Measurements from ENCODE around the gene SEC22A.

Gene SEC22A

GRCh38 chr3:123279121-123279520 lies 77.4 kb downstream of the SEC22A start:
- H3K4me1 ChIP-seq, result no peaks in the 10 kb centered on the region
- H3K36me3 ChIP-seq, result no peaks in the 10 kb centered on the region
- TF ChIP-seq Cebpa-rat (IDR thresholded peaks at IDR 0.05), result no peak
- H3K9ac ChIP-seq, result no peak overlapping the region
- peaks cover 0 to 19% (median 0%) of the 10 kb centered on the region in 11 experiments; a peak in 2 of 22 replicates for H4K20me1 ChIP-seq
- no peak overlapping the region for H3K4me2 ChIP-seq
- no peaks in the 10 kb centered on the region for H3K27me3 ChIP-seq
- no peak overlapping the region for H3K27ac ChIP-seq
- no peaks in the 10 kb centered on the region; a peak in 1 of 22 replicates for H3K9me3 ChIP-seq (replicated peaks in 1 of 11)
- no peak overlapping the region for H3K4me3 ChIP-seq

- Histone ChIP-seq H4K20me1 (peaks cover 0 to 39% (median 0%) of the 10 kb centered on the region in 11 experiments; a peak in 7 of 22 replicates), H3K9ac (no peak overlapping the region), H3K4me2 (no peak overlapping the region), H3K9me3 (replicated peaks in 1 of 11) (no peaks in the 10 kb centered on the region; a peak in 1 of 22 replicates), H3K27me3 (no peaks in the 10 kb centered on the region), H3K27ac (no peak overlapping the region), H3K4me3 (no peak overlapping the region), H3K36me3 (no peaks in the 10 kb centered on the region), H3K4me1 (peaks cover 0 to 8% (median 4%) of the 10 kb centered on the region in 10 experiments; a peak in 6 of 20 replicates)
- no peak for TF ChIP-seq Cebpa-rat (IDR thresholded peaks at IDR 0.05)
Measured at GRCh38 chr3:123281406-123281805, 79.7 kb downstream of the SEC22A start.

GRCh38 chr3:123281929-123282328 lies 80.2 kb downstream of the SEC22A start:
- H3K27ac ChIP-seq, result no peak overlapping the region
- H3K9me3 ChIP-seq (replicated peaks in 1 of 11), result no peaks in the 10 kb centered on the region; a peak in 1 of 22 replicates
- no peak for TF ChIP-seq Cebpa-rat (IDR thresholded peaks at IDR 0.05)
- peaks cover 0 to 44% (median 3%) of the 10 kb centered on the region in 11 experiments; a peak in 7 of 22 replicates for H4K20me1 ChIP-seq
- H3K36me3 ChIP-seq, result no peaks in the 10 kb centered on the region
- H3K4me2 ChIP-seq, result no peak overlapping the region
- H3K4me1 ChIP-seq, result peaks cover 0 to 12% (median 5%) of the 10 kb centered on the region in 10 experiments; a peak in 6 of 20 replicates
- H3K9ac ChIP-seq, result no peak overlapping the region
- no peak overlapping the region for H3K4me3 ChIP-seq
- no peaks in the 10 kb centered on the region for H3K27me3 ChIP-seq

GRCh38 chr3:123282461-123282860 lies 80.7 kb downstream of the SEC22A start:
- no peak overlapping the region for H3K27ac ChIP-seq
- no peak overlapping the region for H3K9ac ChIP-seq
- peaks cover 0 to 17% (median 9%) of the 10 kb centered on the region in 10 experiments; a peak in 13 of 20 replicates for H3K4me1 ChIP-seq
- H3K4me3 ChIP-seq, result no peak overlapping the region
- no peak overlapping the region for H3K4me2 ChIP-seq
- H3K27me3 ChIP-seq, result no peaks in the 10 kb centered on the region
- H3K36me3 ChIP-seq, result no peaks in the 10 kb centered on the region
- H4K20me1 ChIP-seq, result peaks cover 0 to 49% (median 3%) of the 10 kb centered on the region in 11 experiments; a peak in 9 of 22 replicates
- H3K9me3 ChIP-seq (replicated peaks in 1 of 11), result no peaks in the 10 kb centered on the region; a peak in 1 of 22 replicates
- TF ChIP-seq Cebpa-rat (IDR thresholded peaks at IDR 0.05), result no peak

- no peak overlapping the region for H3K4me3 ChIP-seq
- no peak overlapping the region for H3K4me2 ChIP-seq
- H4K20me1 ChIP-seq, result peaks cover 0 to 52% (median 5%) of the 10 kb centered on the region in 11 experiments; a peak in 9 of 22 replicates
- peaks cover 0 to 23% (median 15%) of the 10 kb centered on the region in 10 experiments; a peak in 13 of 20 replicates for H3K4me1 ChIP-seq
- H3K27ac ChIP-seq, result no peak overlapping the region
- H3K36me3 ChIP-seq, result no peaks in the 10 kb centered on the region
- no peak for TF ChIP-seq Cebpa-rat (IDR thresholded peaks at IDR 0.05)
- H3K27me3 ChIP-seq, result no peaks in the 10 kb centered on the region
- H3K9ac ChIP-seq, result no peak overlapping the region
- H3K9me3 ChIP-seq (replicated peaks in 1 of 11), result no peaks in the 10 kb centered on the region; a peak in 1 of 22 replicates
Measured at GRCh38 chr3:123283074-123283473, 81.3 kb downstream of the SEC22A start.

- TF ChIP-seq Cebpa-rat (IDR thresholded peaks at IDR 0.05), result no peak
Measured at GRCh38 chr3:123283657-123284398, 82.1 kb downstream of the SEC22A start.

GRCh38 chr3:123284399-123285010 lies 82.8 kb downstream of the SEC22A start:
- no peak overlapping the region for H3K9ac ChIP-seq
- H3K27me3 ChIP-seq, result no peaks in the 10 kb centered on the region
- H3K4me1 ChIP-seq, result peaks cover 0 to 28% (median 15%) of the 10 kb centered on the region in 10 experiments; a peak in 13 of 20 replicates

More at GRCh38 chr3:123283657-123284398, 82.1 kb downstream of the SEC22A start:
- Histone ChIP-seq H3K9me3 (replicated peaks in 1 of 11) (no peaks in the 10 kb centered on the region; a peak in 1 of 22 replicates), H3K36me3 (no peaks in the 10 kb centered on the region), H3K27me3 (no peaks in the 10 kb centered on the region), H4K20me1 (peaks cover 0 to 52% (median 5%) of the 10 kb centered on the region in 11 experiments; a peak in 9 of 22 replicates), H3K27ac (no peak overlapping the region), H3K9ac (no peak overlapping the region), H3K4me3 (no peak overlapping the region), H3K4me1 (peaks cover 0 to 28% (median 15%) of the 10 kb centered on the region in 10 experiments; a peak in 13 of 20 replicates), H3K4me2 (no peak overlapping the region)

GRCh38 chr3:123285066-123285465 lies 83.3 kb downstream of the SEC22A start:
- H3K4me3 ChIP-seq, result no peak overlapping the region
- TF ChIP-seq Cebpa-rat (IDR thresholded peaks at IDR 0.05), result no peak
- H3K9me3 ChIP-seq (replicated peaks in 1 of 11), result no peaks in the 10 kb centered on the region
- H3K9ac ChIP-seq, result no peak overlapping the region
- H3K4me1 ChIP-seq, result peaks cover 0 to 28% (median 15%) of the 10 kb centered on the region in 10 experiments; a peak in 13 of 20 replicates
- H3K27ac ChIP-seq, result no peak overlapping the region
- H3K27me3 ChIP-seq, result no peaks in the 10 kb centered on the region
- no peaks in the 10 kb centered on the region for H3K36me3 ChIP-seq
- peaks cover 0 to 52% (median 5%) of the 10 kb centered on the region in 11 experiments; a peak in 9 of 22 replicates for H4K20me1 ChIP-seq
- no peak overlapping the region for H3K4me2 ChIP-seq

More at GRCh38 chr3:123284399-123285010, 82.8 kb downstream of the SEC22A start:
- Histone ChIP-seq H3K4me2 (no peak overlapping the region), H4K20me1 (peaks cover 0 to 52% (median 5%) of the 10 kb centered on the region in 11 experiments; a peak in 9 of 22 replicates), H3K9me3 (replicated peaks in 1 of 11) (no peaks in the 10 kb centered on the region; a peak in 1 of 22 replicates), H3K4me3 (no peak overlapping the region), H3K27ac (no peak overlapping the region), H3K36me3 (no peaks in the 10 kb centered on the region)
- TF ChIP-seq Cebpa-rat (IDR thresholded peaks at IDR 0.05), result no peak

- Histone ChIP-seq H3K9ac (no peak overlapping the region), H3K36me3 (no peaks in the 10 kb centered on the region), H3K9me3 (replicated peaks in 1 of 11) (no peaks in the 10 kb centered on the region), H3K4me1 (peaks cover 0 to 28% (median 15%) of the 10 kb centered on the region in 10 experiments; a peak in 13 of 20 replicates), H3K27me3 (no peaks in the 10 kb centered on the region), H3K27ac (no peak overlapping the region), H3K4me3 (no peak overlapping the region), H3K4me2 (no peak overlapping the region), H4K20me1 (peaks cover 0 to 52% (median 5%) of the 10 kb centered on the region in 11 experiments; a peak in 9 of 22 replicates)
- no peak for TF ChIP-seq Cebpa-rat (IDR thresholded peaks at IDR 0.05)
Measured at GRCh38 chr3:123285479-123285878, 83.7 kb downstream of the SEC22A start.

Data from BLaER1 treated with 17β-estradiol and CSF1 and Interleukin-3, amounts not matched to agents 10 nM and 100 nM (cell line).